ENCODE measurements around the gene DNAJB4.
"Not testable (repeated sequence)": the region's sequence is repeated elsewhere in the genome, so short reads cannot be mapped to it uniquely, and the experiment has no call there.

Gene DNAJB4

GRCh38 chr1:77990629-77991204 lies 14.0 kb upstream of the DNAJB4 start:
- no peak overlapping the region for H3K4me3 ChIP-seq (ENCODE audit: low read depth, low read length)
- no peak for TF ChIP-seq CTCF (IDR thresholded peaks at IDR 0.05; ENCODE audit: low read depth, low read length)

GRCh38 chr1:77991638-77992037 lies 13.1 kb upstream of the DNAJB4 start:
- TF ChIP-seq CTCF (IDR thresholded peaks at IDR 0.05; ENCODE audit: low read depth, low read length): no peak
- H3K4me3 ChIP-seq (ENCODE audit: low read depth, low read length): no peak overlapping the region

GRCh38 chr1:77994117-77994705 lies 10.5 kb upstream of the DNAJB4 start:
- no peak for TF ChIP-seq CTCF (IDR thresholded peaks at IDR 0.05; ENCODE audit: low read depth, low read length)
- H3K4me3 ChIP-seq (ENCODE audit: low read depth, low read length): no peak overlapping the region

GRCh38 chr1:77996734-77997133 lies 8.0 kb upstream of the DNAJB4 start:
- no peak for TF ChIP-seq CTCF (IDR thresholded peaks at IDR 0.05; ENCODE audit: low read depth, low read length)
- H3K4me3 ChIP-seq (ENCODE audit: low read depth, low read length): no peak overlapping the region

GRCh38 chr1:78000536-78000935 lies 4.2 kb upstream of the DNAJB4 start:
- H3K4me3 ChIP-seq (ENCODE audit: low read depth, low read length): not testable (repeated sequence)

- TF ChIP-seq CTCF (IDR thresholded peaks at IDR 0.05; ENCODE audit: low read depth, low read length): no peak
- no peak overlapping the region for H3K4me3 ChIP-seq (ENCODE audit: low read depth, low read length)
These were observed 1.5 kb upstream of the DNAJB4 start for GRCh38 chr1:78003070-78003746.

- no peak for TF ChIP-seq CTCF (IDR thresholded peaks at IDR 0.05; ENCODE audit: low read depth, low read length)
- peak overlapping the region; percentile 74 for H3K4me3 ChIP-seq (ENCODE audit: low read depth, low read length)
These were observed 639 bp upstream of the DNAJB4 start for GRCh38 chr1:78003882-78004718.

Measured in WI38 (cell line).